GM06990 (cell line): ENCODE data around the gene COL15A1.

Source experiments
- DNase-seq: peaks from one replicate; pipeline ENCODE4 v3.0.0-alpha.2; 2011; ENCODE audit not compliant: insufficient read length; ENCODE audit errors: extremely low read depth
- H3K27me3 ChIP-seq: replicated peaks from 2 replicates; pipeline ENCODE4 v1.6.0; 2011; ENCODE audit warnings: low read length; ENCODE audit not compliant: control insufficient read depth, insufficient read depth
- H3K36me3 ChIP-seq: 2 replicates; pipeline ENCODE4 v1.5.1; 2011; ENCODE audit warnings: low read length; ENCODE audit not compliant: control insufficient read depth, insufficient read depth
- H3K4me3 ChIP-seq: replicated peaks from 2 replicates; pipeline ENCODE4 v1.5.1; 2011; ENCODE audit warnings: low read depth, mild to moderate bottlenecking, control low read depth, low read length
- CTCF ChIP-seq: IDR thresholded peaks from 2 replicates; pipeline ENCODE4 v1.5.1; 2011; ENCODE audit warnings: low read length, control low read depth, mild to moderate bottlenecking, inconsistent platforms; ENCODE audit not compliant: insufficient read depth, poor library complexity, severe bottlenecking

The COL15A1 gene

DNA sequence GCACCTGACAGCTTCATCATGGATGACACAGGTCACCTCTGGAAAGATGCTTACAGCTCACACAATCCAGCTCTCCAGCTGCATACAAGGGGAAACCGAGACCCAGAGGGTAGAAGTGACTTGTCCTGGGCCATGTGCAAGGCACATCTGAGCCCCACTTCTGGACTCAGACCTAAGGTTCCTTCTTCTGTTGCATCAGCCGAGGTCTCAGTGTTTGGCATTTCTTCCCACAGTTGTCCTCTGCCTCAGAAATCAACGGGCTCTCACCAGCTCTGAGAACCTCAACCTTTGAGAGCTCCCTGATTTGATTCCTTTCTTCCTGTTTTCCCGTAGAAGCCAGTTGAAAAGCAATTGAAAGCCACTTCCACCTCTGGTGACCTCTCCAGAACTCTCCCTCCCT lies 38.7 kb upstream of the COL15A1 start:
- Histone ChIP-seq H3K4me3 (no peak overlapping the region), H3K36me3 (no peaks in the 10 kb centered on the region), H3K27me3 (no peaks in the 10 kb centered on the region)
- DNase-seq, result no peak
- no peak for TF ChIP-seq CTCF

GRCh38 chr9:98906273-98907040 lies 37.2 kb upstream of the COL15A1 start:
- TF ChIP-seq CTCF, result no peak
- Histone ChIP-seq H3K27me3 (no peaks in the 10 kb centered on the region), H3K4me3 (no peak overlapping the region), H3K36me3 (no peaks in the 10 kb centered on the region)
- no peak for DNase-seq

GRCh38 chr9:98907055-98907454 lies 36.7 kb upstream of the COL15A1 start:
- Histone ChIP-seq H3K27me3 (no peaks in the 10 kb centered on the region), H3K36me3 (no peaks in the 10 kb centered on the region), H3K4me3 (no peak overlapping the region)
- TF ChIP-seq CTCF, result no peak
- no peak for DNase-seq

DNA sequence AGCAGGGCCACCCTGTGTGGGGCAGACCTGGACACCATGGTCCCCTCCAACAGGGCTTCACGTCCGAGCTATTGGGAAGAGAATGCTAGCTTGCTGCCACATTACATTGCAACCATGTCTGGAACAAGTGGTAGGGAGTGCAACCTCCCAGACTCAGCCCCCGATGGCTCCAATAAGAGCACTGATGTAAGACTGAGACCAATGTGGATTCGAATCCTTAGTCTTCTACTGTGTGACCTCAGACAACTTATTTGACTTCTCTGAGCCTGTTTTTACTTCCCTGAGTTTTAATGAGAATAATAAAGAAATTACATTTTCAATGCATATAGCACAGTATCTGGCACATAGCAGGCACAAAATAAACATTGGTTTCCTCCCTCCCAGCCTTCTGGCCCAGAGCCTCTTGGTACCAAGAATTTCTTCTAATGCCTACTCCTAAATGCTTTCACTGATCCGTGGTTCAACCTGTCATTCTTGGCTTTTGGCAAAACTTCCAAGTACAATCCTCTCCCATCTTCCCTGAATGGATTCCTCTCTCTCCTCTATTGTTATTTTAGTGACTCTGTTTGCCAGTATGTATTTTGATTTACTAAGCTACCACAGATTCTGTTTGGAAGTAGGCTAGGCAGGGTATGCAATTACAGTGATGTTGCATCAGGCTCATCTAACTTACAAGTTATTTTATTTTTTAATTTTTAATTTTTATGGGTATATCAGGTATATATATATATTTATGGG lies 34.6 kb upstream of the COL15A1 start:
- no peak for DNase-seq

DNA sequence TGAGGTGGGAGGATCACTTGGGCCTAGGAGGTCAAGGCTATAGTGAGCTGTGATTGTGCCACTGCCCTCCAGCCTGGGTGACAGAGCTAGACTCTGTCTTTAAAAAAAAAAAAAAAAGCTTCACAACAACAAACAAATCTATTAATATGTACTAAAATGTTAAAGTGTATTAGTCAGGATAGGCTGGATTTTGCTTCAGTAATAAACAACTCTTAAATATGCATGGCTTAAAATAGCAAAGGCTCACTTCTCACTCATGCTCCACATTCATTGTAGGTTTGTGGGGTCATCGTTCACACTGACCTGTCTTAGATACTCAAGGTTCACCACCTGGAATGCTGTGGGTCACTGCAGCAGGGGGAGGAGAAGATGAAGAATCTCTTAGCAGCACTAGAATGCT lies 33.8 kb upstream of the COL15A1 start:
- TF ChIP-seq CTCF, result no peak
- no peaks in the 10 kb centered on the region for H3K36me3 ChIP-seq

More for the DNA sequence above, 34.6 kb upstream of the COL15A1 start:
- no peaks in the 10 kb centered on the region for H3K36me3 ChIP-seq
- no peak overlapping the region for H3K4me3 ChIP-seq
- TF ChIP-seq CTCF, result no peak
- no peaks in the 10 kb centered on the region for H3K27me3 ChIP-seq

More for the DNA sequence above, 33.8 kb upstream of the COL15A1 start:
- no peak overlapping the region for H3K4me3 ChIP-seq
- no peak for DNase-seq
- no peaks in the 10 kb centered on the region for H3K27me3 ChIP-seq
